AG04449 (cell line): Measurements from ENCODE around the gene DUS1L.

Experiments used
- CTCF ChIA-PET: fragments of 350-600 bp; formaldehyde crosslinking; extraction: SDS; loops from one replicate; lab custom pipeline; 2021; ENCODE audit warnings: antibody characterized with exemption; lab: Yijun Ruan, JAX
- POLR2A ChIA-PET: fragments of 400-600, 350-600 bp; formaldehyde crosslinking; extraction: SDS; loops from one replicate; lab custom pipeline; 2020; ENCODE audit warnings: antibody characterized with exemption, inconsistent platforms; lab: Yijun Ruan, JAX
- DNase-seq: peaks from one replicate; pipeline ENCODE4 v3.0.0-alpha.2; 2010; ENCODE audit warnings: low read depth, low spot score
- H3K4me3 ChIP-seq: 2 replicates; pipeline ENCODE4 v1.5.1; 2011; ENCODE audit warnings: low read depth, mild to moderate bottlenecking, control low read depth, low read length
- TF ChIP-seq, protein P1 (sequence below): IDR thresholded peaks from one replicate; pipeline ENCODE4 v1.5.1; 2011; ENCODE audit warnings: mild to moderate bottlenecking, moderate library complexity, low read length, control low read depth, inconsistent platforms; ENCODE audit not compliant: insufficient read depth; ENCODE audit errors: missing control alignments

The DUS1L gene

DNA sequence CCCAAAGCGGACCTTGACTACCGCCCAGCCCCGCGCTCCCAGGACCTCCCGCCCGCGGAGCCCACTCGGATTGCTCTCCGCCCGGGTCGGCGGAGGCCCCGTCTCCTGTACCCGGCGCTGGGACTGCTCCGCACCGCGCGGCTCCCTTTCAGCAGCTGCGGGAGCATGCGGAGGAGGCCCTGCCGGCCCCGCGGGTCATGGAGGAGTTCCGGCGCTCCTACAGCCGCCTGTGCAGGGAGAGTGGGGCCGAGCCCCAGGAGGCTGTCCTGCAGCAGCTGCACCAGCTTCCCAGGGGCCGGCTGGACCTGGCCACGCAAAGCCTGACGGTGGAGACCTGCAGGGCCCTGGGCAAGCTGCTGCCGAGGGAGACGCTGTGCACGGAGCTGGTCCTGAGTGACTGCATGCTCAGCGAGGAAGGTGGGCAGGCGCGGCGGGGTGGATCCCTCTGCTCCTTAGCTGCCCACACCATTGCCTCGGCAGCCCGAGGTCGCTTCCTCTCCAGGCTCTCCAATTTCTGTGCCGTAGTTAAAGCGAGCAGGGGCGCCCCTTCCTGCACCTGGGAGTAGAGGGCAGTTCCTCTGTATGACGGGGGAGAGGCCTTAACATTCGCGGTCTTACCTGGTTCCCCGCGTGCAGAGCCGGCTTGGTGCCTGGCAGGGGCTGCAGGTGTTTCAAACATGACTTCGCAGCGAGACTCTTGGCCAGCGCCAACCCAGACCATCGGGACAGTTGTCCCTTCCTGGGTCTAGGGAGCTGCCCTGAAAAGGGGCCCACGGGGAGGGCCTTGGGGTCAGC lies 42.0 kb downstream of the DUS1L start:
- CTCF ChIA-PET: interaction anchor here (0.6 to 10.7 kb wide), 10 partner anchors 9 to 192 kb away, joined by 3 to 290 read pairs (median 4); partner anchors contain the start of genes DCXR, NOTUM and RAC3
- H3K4me3 ChIP-seq: peak overlapping the region; percentile 68
- POLR2A ChIA-PET: interaction anchor here (1.0 kb wide), 4 partner anchors 8 to 205 kb away, joined by 3 to 4 read pairs (median 4); partner anchors contain the start of genes DCXR, RAC3 and SLC16A3
- DNase-seq: no peak
- TF ChIP-seq, protein P1, sequence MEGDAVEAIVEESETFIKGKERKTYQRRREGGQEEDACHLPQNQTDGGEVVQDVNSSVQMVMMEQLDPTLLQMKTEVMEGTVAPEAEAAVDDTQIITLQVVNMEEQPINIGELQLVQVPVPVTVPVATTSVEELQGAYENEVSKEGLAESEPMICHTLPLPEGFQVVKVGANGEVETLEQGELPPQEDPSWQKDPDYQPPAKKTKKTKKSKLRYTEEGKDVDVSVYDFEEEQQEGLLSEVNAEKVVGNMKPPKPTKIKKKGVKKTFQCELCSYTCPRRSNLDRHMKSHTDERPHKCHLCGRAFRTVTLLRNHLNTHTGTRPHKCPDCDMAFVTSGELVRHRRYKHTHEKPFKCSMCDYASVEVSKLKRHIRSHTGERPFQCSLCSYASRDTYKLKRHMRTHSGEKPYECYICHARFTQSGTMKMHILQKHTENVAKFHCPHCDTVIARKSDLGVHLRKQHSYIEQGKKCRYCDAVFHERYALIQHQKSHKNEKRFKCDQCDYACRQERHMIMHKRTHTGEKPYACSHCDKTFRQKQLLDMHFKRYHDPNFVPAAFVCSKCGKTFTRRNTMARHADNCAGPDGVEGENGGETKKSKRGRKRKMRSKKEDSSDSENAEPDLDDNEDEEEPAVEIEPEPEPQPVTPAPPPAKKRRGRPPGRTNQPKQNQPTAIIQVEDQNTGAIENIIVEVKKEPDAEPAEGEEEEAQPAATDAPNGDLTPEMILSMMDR: no peak

DNA sequence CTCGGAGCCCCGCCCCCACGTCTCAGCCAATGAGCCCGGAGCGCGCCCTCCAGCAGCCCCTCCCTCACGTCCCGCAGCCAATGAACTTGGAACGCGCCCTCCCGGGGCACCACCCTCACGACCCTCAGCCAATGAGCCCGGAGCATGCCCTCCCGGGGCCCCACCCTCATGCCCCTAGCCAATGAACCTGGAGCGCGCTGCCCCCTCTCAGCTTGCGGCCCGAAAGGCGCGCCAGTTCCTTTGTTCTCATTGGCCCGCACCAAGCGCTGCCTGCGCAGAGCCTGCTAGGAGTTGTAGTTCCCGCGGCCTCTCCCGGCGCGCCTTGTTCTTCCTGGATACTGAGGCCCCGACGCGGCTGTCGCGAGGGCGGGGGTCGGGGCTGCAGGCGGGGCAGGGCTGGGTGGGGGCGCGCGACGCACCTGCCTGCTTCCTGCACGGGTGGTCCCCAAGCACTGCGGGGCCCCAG lies 42.6 kb downstream of the DUS1L start, which contains the start of gene LRRC45:
Gene LRRC45 (plus strand): TSS at position 325 of the 466 bp plus-strand sequence. CDS start 339 bp downstream, outside the sequence.
- peak within 1 kb of the TSS; percentile 81 for H3K4me3 ChIP-seq
- CTCF ChIA-PET: interaction anchor here (0.6 to 10.7 kb wide), 13 partner anchors 9 to 133 kb away, joined by 3 to 290 read pairs (median 7); partner anchors contain the start of genes DCXR, NOTUM and RAC3
- TF ChIP-seq, protein P1: no peak
- DNase-seq: peak; percentile 94
- POLR2A ChIA-PET: interaction anchor here (0.7 to 1.0 kb wide), 6 partner anchors 8 to 233 kb away, joined by 3 to 4 read pairs (median 3); partner anchors contain the start of genes DCXR, RAC3 and SLC16A3

DNA sequence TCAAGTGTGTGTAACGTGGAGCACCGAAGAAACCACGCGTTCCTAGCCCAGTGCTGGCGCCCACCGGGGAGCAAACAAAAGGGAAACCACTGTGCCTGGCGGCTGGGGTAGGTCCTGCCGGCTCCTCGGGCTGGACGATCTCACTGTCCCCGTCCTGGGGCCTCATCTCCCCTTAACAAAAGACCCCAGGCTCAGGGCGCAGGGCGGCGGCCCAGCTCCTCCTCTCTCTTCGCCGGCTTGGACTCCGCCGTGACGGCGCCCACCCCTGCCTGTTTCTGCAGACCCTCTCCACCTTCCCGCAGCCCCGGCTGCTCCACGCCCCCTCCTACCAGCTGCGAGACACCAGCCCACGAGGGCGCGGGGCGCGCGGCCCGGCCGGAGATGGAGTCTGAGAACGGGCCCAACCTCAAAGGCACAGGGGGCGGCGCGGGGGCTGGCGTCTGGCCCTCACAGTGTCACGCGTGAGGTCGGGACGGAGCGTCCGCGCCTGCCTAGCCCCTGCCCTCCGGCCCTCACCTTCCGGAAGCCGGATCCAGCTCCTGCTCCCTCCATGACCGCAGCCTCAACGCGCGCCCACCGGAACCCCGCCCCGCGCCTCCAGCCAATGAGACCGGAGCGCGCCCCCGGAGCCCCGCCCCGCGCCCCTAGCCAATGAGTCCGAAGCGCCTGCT lies 43.2 kb downstream of the DUS1L start, which contains the start of gene CENPX:
Gene CENPX (minus strand): TSS at position 569 of the 671 bp plus-strand sequence. CDS start 17 bp downstream, at position 552.
- DNase-seq: no peak
- TF ChIP-seq, protein P1: no peak
- ChIA-PET CTCF (interaction anchor here (1.0 to 10.7 kb wide), 18 partner anchors 7 to 132 kb away, joined by 3 to 290 read pairs (median 6); partner anchors contain the start of genes DCXR, NOTUM, PYCR1 and RAC3), POLR2A (interaction anchor here (0.7 to 1.2 kb wide), 8 partner anchors 9 to 291 kb away, joined by 3 to 4 read pairs (median 3); partner anchors contain the start of genes DCXR, RAC3 and SLC16A3)
- peak within 1 kb of the TSS; percentile 81 for H3K4me3 ChIP-seq

DNA sequence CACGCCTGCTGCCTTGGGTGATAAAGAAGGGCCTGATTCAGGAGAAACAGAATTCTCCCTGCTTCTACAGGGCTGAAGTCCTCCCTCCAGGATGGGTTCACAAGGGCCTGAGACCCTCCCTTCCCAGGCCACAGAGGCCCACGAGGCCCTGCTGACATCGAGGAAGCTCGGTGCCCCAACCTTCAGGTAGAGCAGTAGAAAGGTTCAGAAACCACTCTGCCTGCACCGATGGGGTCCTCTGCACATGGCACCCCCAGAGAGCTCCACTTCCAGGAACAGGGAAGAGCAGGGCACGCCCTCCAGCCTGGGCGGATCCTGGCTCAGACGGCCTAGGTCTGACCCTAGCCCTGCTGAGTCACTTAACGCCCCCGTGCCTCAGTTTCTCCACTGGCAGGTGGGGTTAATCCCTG lies 43.7 kb downstream of the DUS1L start:
- ChIA-PET POLR2A (interaction anchor here (1.0 to 1.2 kb wide), 2 partner anchors 13 to 291 kb away, joined by 3 to 4 read pairs; no protein-coding TSS in a partner anchor), CTCF (interaction anchor here (1.0 to 10.7 kb wide), 18 partner anchors 7 to 297 kb away, joined by 3 to 290 read pairs (median 6); partner anchors contain the start of genes DCXR, NOTUM and PYCR1)
- TF ChIP-seq, protein P1: no peak
- H3K4me3 ChIP-seq: peak overlapping the region; percentile 81
- DNase-seq: no peak

DNA sequence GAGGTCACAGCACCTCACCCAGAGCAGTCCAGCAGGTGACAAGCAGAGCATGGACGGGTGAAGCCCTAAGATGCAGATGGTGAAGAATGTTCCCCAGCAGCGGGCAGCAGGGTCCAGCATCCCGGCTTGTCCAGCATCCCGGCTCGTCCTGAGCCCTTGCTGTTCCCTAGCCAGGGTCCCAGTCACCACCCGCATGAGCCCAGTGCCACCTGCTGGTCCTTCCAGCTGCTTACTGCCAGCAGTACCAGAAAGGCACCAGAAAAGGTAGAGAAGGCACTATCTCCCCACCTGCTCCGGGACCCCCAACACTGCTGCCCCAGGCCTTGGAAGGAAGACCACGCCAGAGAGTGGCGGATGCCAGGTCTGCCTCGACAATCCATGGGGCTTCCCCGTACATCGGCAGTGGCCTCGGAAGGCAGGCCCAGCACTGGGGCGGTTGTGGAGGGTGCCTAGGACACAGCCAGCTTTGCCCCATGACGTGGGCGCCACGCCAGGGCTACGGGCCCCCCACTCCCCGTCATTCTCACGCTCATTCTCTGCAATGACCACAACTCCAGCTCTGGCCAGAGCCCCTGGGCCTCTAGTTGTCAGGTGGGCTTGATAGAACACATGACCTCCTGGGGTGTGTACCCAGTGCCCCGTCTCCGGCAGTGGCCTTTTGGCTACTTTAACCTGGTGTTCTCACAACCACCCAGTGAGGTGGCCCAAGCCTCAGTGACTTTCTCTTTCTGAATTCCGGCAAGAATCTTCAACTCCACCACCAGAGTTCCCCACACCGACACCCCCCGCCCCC lies 44.3 kb downstream of the DUS1L start:
- ChIA-PET POLR2A (interaction anchor here (0.9 to 1.2 kb wide), 4 partner anchors 12 to 290 kb away, joined by 3 to 10 read pairs (median 4); no protein-coding TSS in a partner anchor), CTCF (interaction anchor here (0.9 to 10.7 kb wide), 24 partner anchors 8 to 297 kb away, joined by 3 to 290 read pairs (median 4); partner anchors contain the start of genes DCXR, NOTUM and PYCR1)
- TF ChIP-seq, protein P1: peak; percentile 76
- DNase-seq: no peak
- H3K4me3 ChIP-seq: peak overlapping the region; percentile 81
